Suprapubic skin (tissue), 4 donors: Measurements from ENCODE around the gene DBNDD1. TPM values are rescaled to one million over a fixed set of nuclear protein-coding genes. Genes with fewer than 3 reads are reported as not detected.

ENCODE experiments used
- DNase-seq, 2 donors: peaks; one replicate each; pipeline ENCODE4 v3.0.0-alpha.2; 2019; ENCODE audit warnings: low spot score in 2 of 2
- H3K27ac ChIP-seq: fragments of 200-600 bp; sonication (generic); one replicate; pipeline ENCODE4 v1.5.1; 2019
- H3K27me3 ChIP-seq: fragments of 200-600 bp; sonication (generic); one replicate; pipeline ENCODE4 v1.5.1; 2019
- H3K36me3 ChIP-seq: fragments of 200-600 bp; sonication (generic); one replicate; pipeline ENCODE4 v1.5.1; 2019
- H3K4me1 ChIP-seq: fragments of 200-600 bp; sonication (generic); one replicate; pipeline ENCODE4 v1.5.1; 2019
- H3K4me3 ChIP-seq: fragments of 200-600 bp; sonication (generic); one replicate; pipeline ENCODE4 v1.5.1; 2019; ENCODE audit warnings: mild to moderate bottlenecking
- H3K9me3 ChIP-seq: fragments of 200-600 bp; sonication (generic); one replicate; pipeline ENCODE4 v1.5.1; 2019
- CTCF ChIP-seq, 2 donors: fragments of 200-600 bp in 1 of 2; fragments of 450-650 bp in 1 of 2; sonication (generic) in 1 of 2; IDR thresholded peaks; one replicate each; pipeline ENCODE4 v1.5.1; 2016 to 2019; ENCODE audit warnings: antibody characterized with exemption in 2 of 2, mild to moderate bottlenecking in 1 of 2, moderate library complexity in 1 of 2
- EP300 ChIP-seq: sonication (generic); formaldehyde crosslinking; IDR thresholded peaks from one replicate; pipeline ENCODE4 v1.6.1; 2017; ENCODE audit warnings: antibody characterized with exemption
- POLR2A ChIP-seq, 2 donors: fragments of 450-650 bp; IDR thresholded peaks; one replicate each; pipeline ENCODE4 v1.6.1; 2017; ENCODE audit warnings: antibody characterized with exemption in 2 of 2, mild to moderate bottlenecking in 2 of 2, moderate library complexity in 2 of 2
- POLR2AphosphoS5 ChIP-seq, 3 donors: sonication (generic); formaldehyde crosslinking; IDR thresholded peaks; one replicate each; pipeline ENCODE4 v1.6.1; 2017; ENCODE audit warnings: antibody characterized with exemption in 3 of 3
- WGBS: methylation state at CpG from one replicate; pipeline ENCODE4 v1.1.5; 2018; 5-methylcytosine and 5-hydroxymethylcytosine counted together
- total RNA-seq, 4 donors: library from RNA; depleted of rRNA; stranded (reverse); fragments of >200 nt; gene quantifications; one replicate each; pipeline ENCODE4 v1.1.0, GENCODE V29; 2016

DBNDD1 gene
- total RNA-seq, 4 donors from 2014 or later: 1.2 to 7.5 (median 4.5) TPM

GRCh38 chr16:90042946-90043514 is 23.8 kb upstream of the DBNDD1 start:
- H3K27ac ChIP-seq: peak overlapping the region; percentile 1

DNA sequence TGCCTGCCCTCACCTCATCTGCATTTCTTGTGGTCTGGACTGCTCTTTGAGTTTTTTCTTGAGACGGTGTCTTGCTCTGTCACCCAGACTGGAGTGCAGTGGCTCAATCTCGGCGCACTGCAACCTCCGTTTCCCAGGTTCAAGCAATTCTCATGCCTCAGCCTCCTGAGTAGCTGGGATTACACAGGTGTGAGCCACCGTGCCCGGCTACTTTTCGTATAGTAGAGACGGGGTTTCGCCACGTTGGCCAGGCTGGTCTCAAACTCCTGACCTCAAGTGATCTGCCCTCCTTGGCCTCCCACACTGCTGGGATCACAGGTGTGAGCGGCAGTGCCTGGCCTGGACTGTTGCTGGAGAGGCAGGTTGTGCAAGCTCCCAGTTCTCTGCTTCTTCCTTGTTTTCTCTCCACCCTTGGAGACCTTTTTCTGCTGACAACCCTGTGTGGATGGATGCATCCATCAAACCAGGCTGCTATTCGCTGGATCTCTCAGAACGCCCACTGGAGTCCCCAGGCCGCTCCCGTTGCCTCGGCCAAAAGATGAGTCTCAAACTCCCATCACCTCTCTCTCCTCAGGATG is 22.7 kb upstream of the DBNDD1 start:
- Histone ChIP-seq H3K27me3 (peaks cover 3% of the 10 kb centered on the region), H3K9me3 (no peaks in the 10 kb centered on the region), H3K4me3 (no peak overlapping the region), H3K27ac (no peak overlapping the region), H3K36me3 (peaks cover 33% of the 10 kb centered on the region), H3K4me1 (peaks cover 22% of the 10 kb centered on the region)
- 84% methylated on average over 16 of the region's 16 CpGs for WGBS
- TF ChIP-seq CTCF (IDR thresholded peaks at IDR 0.05) (no peak), POLR2A (IDR thresholded peaks at IDR 0.05) (no peak), POLR2AphosphoS5 (IDR thresholded peaks at IDR 0.05) (no peak), EP300 (no peak)
- no peak for DNase-seq

More at GRCh38 chr16:90042946-90043514, 23.8 kb upstream of the DBNDD1 start:
- 87% methylated on average over 17 of the region's 19 CpGs for WGBS
- Histone ChIP-seq H3K27me3 (peaks cover 7% of the 10 kb centered on the region), H3K4me1 (peaks cover 30% of the 10 kb centered on the region), H3K36me3 (peaks cover 22% of the 10 kb centered on the region), H3K4me3 (no peak overlapping the region), H3K9me3 (no peaks in the 10 kb centered on the region)
- TF ChIP-seq CTCF (IDR thresholded peaks at IDR 0.05): no peak
- no peak for TF ChIP-seq POLR2A (IDR thresholded peaks at IDR 0.05)
- no peak for TF ChIP-seq POLR2AphosphoS5 (IDR thresholded peaks at IDR 0.05)
- no peak for TF ChIP-seq EP300
- no peak for DNase-seq

GRCh38 chr16:90040152-90041023 is 21.1 kb upstream of the DBNDD1 start:
- TF ChIP-seq CTCF (IDR thresholded peaks at IDR 0.05) (no peak), POLR2AphosphoS5 (IDR thresholded peaks at IDR 0.05) (no peak), EP300 (no peak), POLR2A (IDR thresholded peaks at IDR 0.05) (no peak)
- Histone ChIP-seq H3K9me3 (no peaks in the 10 kb centered on the region), H3K4me1 (peaks cover 13% of the 10 kb centered on the region), H3K27ac (no peak overlapping the region), H3K4me3 (no peak overlapping the region), H3K36me3 (peaks cover 46% of the 10 kb centered on the region), H3K27me3 (no peaks in the 10 kb centered on the region)
- no peak for DNase-seq
- WGBS: 93% methylated on average over 22 of the region's 29 CpGs

- H3K27ac ChIP-seq: no peak overlapping the region
- H3K27me3 ChIP-seq: no peaks in the 10 kb centered on the region
- DNase-seq: no peak
- no peak for TF ChIP-seq POLR2A (IDR thresholded peaks at IDR 0.05)
- no peak for TF ChIP-seq CTCF (IDR thresholded peaks at IDR 0.05)
- TF ChIP-seq POLR2AphosphoS5 (IDR thresholded peaks at IDR 0.05): no peak
- TF ChIP-seq EP300: no peak
- H3K36me3 ChIP-seq: peaks cover 50% of the 10 kb centered on the region
- H3K4me1 ChIP-seq: no peaks in the 10 kb centered on the region
- H3K9me3 ChIP-seq: no peaks in the 10 kb centered on the region
- 69% methylated on average over 5 of the region's 12 CpGs for WGBS
- no peak overlapping the region for H3K4me3 ChIP-seq
Observed at GRCh38 chr16:90037276-90037675, 18.0 kb upstream of the DBNDD1 start.

DNA sequence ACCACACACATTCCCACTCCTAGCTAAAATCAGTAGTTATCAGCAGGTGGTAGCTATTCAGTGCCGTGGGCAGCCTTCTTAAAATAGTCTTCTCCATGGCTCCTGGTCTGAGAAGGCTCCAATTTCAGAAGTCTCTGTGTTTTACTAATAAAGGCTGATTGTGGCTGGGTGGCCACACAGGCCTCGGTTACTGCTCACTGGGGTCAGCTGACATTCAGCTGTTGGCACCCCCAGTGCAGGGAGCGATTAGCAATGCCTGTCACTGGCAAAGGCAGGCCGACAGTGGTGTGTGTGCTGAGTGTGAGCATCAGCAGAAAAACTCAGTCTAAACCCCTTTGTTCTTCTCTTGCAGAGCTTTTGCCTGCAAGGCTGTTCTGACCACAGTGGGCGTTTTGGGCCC is 16.6 kb upstream of the DBNDD1 start:
- Histone ChIP-seq H3K4me1 (no peaks in the 10 kb centered on the region), H3K27ac (no peak overlapping the region), H3K4me3 (no peak overlapping the region), H3K36me3 (peaks cover 60% of the 10 kb centered on the region), H3K27me3 (no peaks in the 10 kb centered on the region), H3K9me3 (no peaks in the 10 kb centered on the region)
- WGBS: 88% methylated on average over 5 of the region's 5 CpGs
- no peak for TF ChIP-seq POLR2A (IDR thresholded peaks at IDR 0.05)
- no peak for TF ChIP-seq CTCF (IDR thresholded peaks at IDR 0.05)
- TF ChIP-seq EP300: no peak
- no peak for TF ChIP-seq POLR2AphosphoS5 (IDR thresholded peaks at IDR 0.05)
- DNase-seq: no peak
